ENCODE measurements around the gene VSNL1.

VSNL1 gene

GRCh38 chr2:17648581-17648980, 108.1 kb downstream of the VSNL1 start:
- DNase-seq, result no peak

- DNase-seq, result no peak
These were observed 108.5 kb downstream of the VSNL1 start for GRCh38 chr2:17649026-17649425.

GRCh38 chr2:17652681-17653394, 112.3 kb downstream of the VSNL1 start:
- no peak for DNase-seq

GRCh38 chr2:17657759-17658158, 117.3 kb downstream of the VSNL1 start:
- no peak for DNase-seq

- no peak for DNase-seq
These were observed 117.9 kb downstream of the VSNL1 start for GRCh38 chr2:17658251-17658843.

- DNase-seq, result no peak
These were observed 119.7 kb downstream of the VSNL1 start for GRCh38 chr2:17660219-17660618.

GRCh38 chr2:17661460-17661859, 121.0 kb downstream of the VSNL1 start:
- no peak for DNase-seq

- no peak for DNase-seq
These were observed 122.2 kb downstream of the VSNL1 start for GRCh38 chr2:17662723-17663122.

GRCh38 chr2:17664534-17664933, 124.0 kb downstream of the VSNL1 start:
- DNase-seq, result no peak

GRCh38 chr2:17667898-17668297, 127.4 kb downstream of the VSNL1 start:
- DNase-seq, result no peak

- DNase-seq, result no peak
These were observed 132.3 kb downstream of the VSNL1 start for GRCh38 chr2:17672583-17673317.

GRCh38 chr2:17674817-17675216, 134.3 kb downstream of the VSNL1 start:
- no peak for DNase-seq

GRCh38 chr2:17680119-17680518, 139.6 kb downstream of the VSNL1 start:
- DNase-seq, result no peak

GRCh38 chr2:17682098-17682857, 141.8 kb downstream of the VSNL1 start:
- no peak for DNase-seq

- no peak for DNase-seq
These were observed 143.5 kb downstream of the VSNL1 start for GRCh38 chr2:17683981-17684380.

- no peak for DNase-seq
These were observed 148.1 kb downstream of the VSNL1 start for GRCh38 chr2:17688600-17688999.

- DNase-seq, result no peak
These were observed 148.5 kb downstream of the VSNL1 start for GRCh38 chr2:17689010-17689409.

- no peak for DNase-seq
These were observed 150.3 kb downstream of the VSNL1 start for GRCh38 chr2:17690776-17691175.
